H9 (cell line): ENCODE data around the gene RPIA. TPM values are rescaled to one million over a fixed set of nuclear protein-coding genes. Genes with fewer than 3 reads are reported as not detected.

ENCODE experiments used
- DNase-seq: peaks from one replicate; pipeline ENCODE4 v3.0.0-alpha.2; 2017
- H2AFZ ChIP-seq: one replicate; pipeline ENCODE4 v1.6.1; 2013; ENCODE audit warnings: mild to moderate bottlenecking, low read length, control low read depth, moderate library complexity
- H2AK5ac ChIP-seq: 2 replicates; pipeline ENCODE4 v1.6.1; 2013; ENCODE audit warnings: low read length, control low read depth, mixed read lengths; ENCODE audit not compliant: insufficient read length
- H2BK120ac ChIP-seq: one replicate; pipeline ENCODE4 v1.6.1; 2013; ENCODE audit warnings: low read depth, mild to moderate bottlenecking, low read length, control low read depth, inconsistent platforms; ENCODE audit not compliant: poor library complexity, severe bottlenecking
- H2BK12ac ChIP-seq: 2 replicates; pipeline ENCODE4 v1.6.1; 2013; ENCODE audit warnings: low read length, control low read depth, mixed read lengths, low read depth; ENCODE audit not compliant: insufficient read length
- H2BK15ac ChIP-seq: 2 replicates; pipeline ENCODE4 v1.6.1; 2013; ENCODE audit warnings: low read depth, low read length, control low read depth
- H2BK20ac ChIP-seq: one replicate; pipeline ENCODE4 v1.6.1; 2013; ENCODE audit warnings: low read depth, mild to moderate bottlenecking, low read length, control low read depth, inconsistent platforms; ENCODE audit not compliant: poor library complexity, severe bottlenecking
- H2BK5ac ChIP-seq: 2 replicates; pipeline ENCODE4 v1.6.1; 2013; ENCODE audit warnings: low read length, control low read depth, mixed read lengths; ENCODE audit not compliant: insufficient read length
- H3K14ac ChIP-seq: 2 replicates; pipeline ENCODE4 v1.6.1; 2013; ENCODE audit warnings: low read length, control low read depth; ENCODE audit not compliant: insufficient read depth
- H3K18ac ChIP-seq: 2 replicates; pipeline ENCODE4 v1.6.1; 2013; ENCODE audit warnings: low read depth, mild to moderate bottlenecking, mixed read lengths, low read length, control low read depth; ENCODE audit not compliant: insufficient read length
- H3K23ac ChIP-seq: 2 replicates; pipeline ENCODE4 v1.6.1; 2013; ENCODE audit warnings: low read length, control low read depth, mixed read lengths, low read depth; ENCODE audit not compliant: insufficient read length
- H3K23me2 ChIP-seq: 2 replicates; pipeline ENCODE4 v1.6.1; 2013; ENCODE audit warnings: low read depth, mild to moderate bottlenecking, mixed read lengths, low read length, control low read depth; ENCODE audit not compliant: insufficient read length, poor library complexity, severe bottlenecking
- H3K27ac ChIP-seq: 2 replicates; pipeline ENCODE4 v1.5.1; 2013; ENCODE audit warnings: low read length, control low read depth, mixed read lengths, low read depth; ENCODE audit not compliant: insufficient read length
- H3K27me3 ChIP-seq: 2 replicates; pipeline ENCODE4 v1.6.1; 2013; ENCODE audit warnings: low read length, control low read depth, inconsistent platforms; ENCODE audit not compliant: insufficient read depth
- H3K4ac ChIP-seq: 2 replicates; pipeline ENCODE4 v1.6.1; 2013; ENCODE audit warnings: low read depth, mild to moderate bottlenecking, control low read depth, inconsistent platforms, low read length, moderate library complexity
- H3K4me1 ChIP-seq: 2 replicates; pipeline ENCODE4 v1.6.1; 2013; ENCODE audit warnings: low read length, control low read depth, inconsistent platforms; ENCODE audit not compliant: insufficient read depth
- H3K4me2 ChIP-seq: 2 replicates; pipeline ENCODE4 v1.6.1; 2013; ENCODE audit warnings: low read length, control low read depth, mixed read lengths; ENCODE audit not compliant: insufficient read length, insufficient read depth
- H3K56ac ChIP-seq: 2 replicates; pipeline ENCODE4 v1.6.1; 2013; ENCODE audit warnings: low read depth, mild to moderate bottlenecking, mixed read lengths, low read length, control low read depth; ENCODE audit not compliant: insufficient read length
- H3K79me1 ChIP-seq: 2 replicates; pipeline ENCODE4 v1.6.1; 2013; ENCODE audit warnings: low read depth, mild to moderate bottlenecking, moderate library complexity, low read length, control low read depth, inconsistent platforms; ENCODE audit not compliant: insufficient read depth, poor library complexity, severe bottlenecking
- H3K79me2 ChIP-seq: 2 replicates; pipeline ENCODE4 v1.6.1; 2013; ENCODE audit warnings: low read length, control low read depth, inconsistent platforms; ENCODE audit not compliant: insufficient read depth
- H3K9ac ChIP-seq: 2 replicates; pipeline ENCODE4 v1.6.1; 2013; ENCODE audit warnings: low read length, control low read depth, mixed read lengths; ENCODE audit not compliant: insufficient read length; ENCODE audit errors: extremely low read depth
- H3K9me3 ChIP-seq: one replicate; pipeline ENCODE4 v1.6.1; 2013; ENCODE audit warnings: low read depth, low read length, inconsistent platforms; ENCODE audit not compliant: control insufficient read depth
- H3T11ph ChIP-seq: one replicate; pipeline ENCODE4 v1.6.1; 2013; ENCODE audit warnings: mild to moderate bottlenecking, low read length, control low read depth, inconsistent platforms
- H4K20me1 ChIP-seq: one replicate; pipeline ENCODE4 v1.6.1; 2013; ENCODE audit not compliant: control insufficient read depth, insufficient read length, insufficient read depth
- H4K5ac ChIP-seq: 2 replicates; pipeline ENCODE4 v1.6.1; 2013; ENCODE audit warnings: low read depth, mild to moderate bottlenecking, mixed read lengths, low read length, control low read depth; ENCODE audit not compliant: insufficient read length
- H4K8ac ChIP-seq: replicated peaks from 2 replicates; pipeline ENCODE4 v1.6.1; 2013; ENCODE audit warnings: low read length, control low read depth, mixed read lengths, low read depth; ENCODE audit not compliant: insufficient read length
- H4K91ac ChIP-seq: 2 replicates; pipeline ENCODE4 v1.6.1; 2013; ENCODE audit warnings: low read depth, mild to moderate bottlenecking, moderate library complexity, mixed read lengths, low read length, control low read depth; ENCODE audit not compliant: insufficient read length
- H3K27ac Mint-ChIP-seq, 3 experiments: 2 replicates in 2 of 3; 3 replicates in 1 of 3; pipeline ENCODE4 v1.8.0; 2020 to 2021; ENCODE audit warnings: mixed read lengths in 3 of 3, mild to moderate bottlenecking in 1 of 3, moderate library complexity in 1 of 3
- H3K27me3 Mint-ChIP-seq: 2 replicates; pipeline ENCODE4 v1.8.0; 2021; ENCODE audit warnings: low read depth, mild to moderate bottlenecking, moderate library complexity, mixed read lengths
- H3K36me3 Mint-ChIP-seq, 3 experiments: 2 replicates in 2 of 3; 3 replicates in 1 of 3; pipeline ENCODE4 v1.8.0; 2020 to 2021; ENCODE audit warnings: low read depth in 3 of 3, mixed read lengths in 3 of 3; ENCODE audit not compliant: insufficient read depth in 1 of 3
- H3K4me1 Mint-ChIP-seq, 2 experiments: 2 replicates each; pipeline ENCODE4 v1.8.0; 2020; ENCODE audit warnings: mixed read lengths in 2 of 2
- H3K4me3 Mint-ChIP-seq, 2 experiments: 2 replicates in 1 of 2; 3 replicates in 1 of 2; pipeline ENCODE4 v1.8.0; 2020 to 2021; ENCODE audit warnings: mild to moderate bottlenecking in 2 of 2, mixed read lengths in 2 of 2, moderate library complexity in 1 of 2
- H3K9me3 Mint-ChIP-seq, 2 experiments: 2 replicates in 1 of 2; 3 replicates in 1 of 2; pipeline ENCODE4 v1.8.0; 2020; ENCODE audit warnings: mild to moderate bottlenecking in 2 of 2, mixed read lengths in 2 of 2, moderate library complexity in 1 of 2
- CTCF ChIP-seq: fragments of 200-600 bp; sonication (generic); conservative IDR thresholded peaks from 3 replicates; pipeline ENCODE4 v1.8.0; 2021; ENCODE audit warnings: antibody characterized with exemption, mild to moderate bottlenecking
- WGBS: extraction: QIAGEN DNeasy Blood & Tissue Kit; methylation state at CpG from one replicate; pipeline ENCODE4 v1.1.7; 2013; ENCODE audit warnings: missing lambda C conversion rate, low lambda C conversion rate, mixed read lengths; ENCODE audit not compliant: insufficient read length; ENCODE audit errors: extremely low coverage; 5-methylcytosine and 5-hydroxymethylcytosine counted together
- total RNA-seq: library from RNA; stranded (reverse); gene quantifications from 2 replicates; pipeline ENCODE4 v1.2.1, GENCODE V29; 2021

Gene RPIA
- total RNA-seq, 1 experiment from 2014 or later = 18.6 TPM

- Histone ChIP-seq H3K14ac (no peak overlapping the region), H3K27me3 (no peaks in the 10 kb centered on the region), H3K4ac (no peak overlapping the region), H2BK12ac (no peak overlapping the region), H4K91ac (no peak overlapping the region), H3T11ph (no peak overlapping the region), H2AK5ac (no peak overlapping the region), H3K79me2 (no peaks in the 10 kb centered on the region), H3K4me1 (no peaks in the 10 kb centered on the region), H3K23ac (no peak overlapping the region), H3K18ac (no peak overlapping the region), H3K23me2 (no peaks in the 10 kb centered on the region), H3K79me1 (no peaks in the 10 kb centered on the region), H2BK20ac (no peak overlapping the region), H2BK15ac (no peak overlapping the region), H2AFZ (no peak overlapping the region), H2BK5ac (no peak overlapping the region), H3K27ac (no peak overlapping the region), H4K5ac (no peak overlapping the region), H2BK120ac (no peak overlapping the region), H3K9me3 (no peaks in the 10 kb centered on the region), H3K9ac (no peak overlapping the region), H4K8ac (no peak overlapping the region), H3K4me2 (no peak overlapping the region), H3K56ac (no peak overlapping the region), H4K20me1 (no peaks in the 10 kb centered on the region)
- Mint-ChIP-seq H3K4me1 (peaks cover 14 to 22% of the 10 kb centered on the region in 2 experiments; a peak in 3 of 4 replicates), H3K9me3 (peaks cover 22 to 23% of the 10 kb centered on the region in 2 experiments), H3K36me3 (peaks cover 40 to 42% (median 40%) of the 10 kb centered on the region in 3 experiments), H3K4me3 (no peak overlapping the region), H3K27me3 (no peaks in the 10 kb centered on the region), H3K27ac (no peak overlapping the region)
- no peak for TF ChIP-seq CTCF
- no peak for DNase-seq
- no CpG with 5 or more reads among the region's 2 CpGs for WGBS
These were observed 15.5 kb downstream of the RPIA start for GRCh38 chr2:88707003-88707402.
